Panc1 (cell line): Measurements from ENCODE around the gene UPK2. TPM values are rescaled to one million over a fixed set of nuclear protein-coding genes. Genes with fewer than 3 reads are reported as not detected.

Experiments
- ATAC-seq: fragments of 200-7000 bp; cut with Tn5 transposase; 2 replicates; pipeline ENCODE4 v1.9.1; 2020; ENCODE audit warnings: mild to moderate bottlenecking, moderate library complexity
- BruUV-seq: library from RNA; stranded (reverse); fragments of 400-500 nt; replicated peaks from 2 replicates; lab custom pipeline; 2021; lab: Mats Ljungman, UMichigan
- CTCF ChIA-PET: fragments of 300-600 bp; sonication (Branson Sonifier 250); formaldehyde crosslinking; loops from one replicate; lab custom pipeline; 2022; ENCODE audit warnings: antibody characterized with exemption; lab: Charles Lee
- POLR2A ChIA-PET: fragments of 300-600 bp; sonication (Branson Sonifier 250); formaldehyde crosslinking; loops from one replicate; lab custom pipeline; 2022; ENCODE audit warnings: antibody characterized with exemption; lab: Charles Lee
- DNase-seq: peaks from one replicate; pipeline ENCODE4 v3.0.0-alpha.2; 2010; ENCODE audit warnings: low read depth, low spot score
- H3K27ac ChIP-seq: 2 replicates; pipeline ENCODE4 v1.5.1; 2011; ENCODE audit warnings: mild to moderate bottlenecking, low read length, inconsistent platforms
- H3K27me3 ChIP-seq: fragments of 200-500 bp; sonication (Bioruptor generic); 2 replicates; pipeline ENCODE4 v1.6.0; 2014; ENCODE audit warnings: low read length, inconsistent platforms; ENCODE audit not compliant: control insufficient read depth, insufficient read depth
- H3K36me3 ChIP-seq: fragments of 200-500 bp; sonication (Bioruptor generic); 2 replicates; pipeline ENCODE4 v1.5.1; 2014; ENCODE audit warnings: inconsistent platforms, mild to moderate bottlenecking, low read length, moderate library complexity; ENCODE audit not compliant: control insufficient read depth, insufficient read depth
- H3K4me1 ChIP-seq: 2 replicates; pipeline ENCODE4 v1.5.1; 2011; ENCODE audit warnings: inconsistent platforms, mild to moderate bottlenecking, low read length, moderate library complexity; ENCODE audit not compliant: control insufficient read depth, insufficient read depth
- H3K4me3 ChIP-seq, 2 experiments: 2 replicates each; pipeline ENCODE4 v1.5.1; 2011 to 2012; ENCODE audit warnings: low read depth in 2 of 2, low read length in 2 of 2, mild to moderate bottlenecking in 2 of 2, inconsistent platforms in 1 of 2, moderate library complexity in 1 of 2
- H3K9me3 ChIP-seq: fragments of 200-500 bp; sonication (Bioruptor generic); 2 replicates; pipeline ENCODE4 v1.5.1; 2014; ENCODE audit warnings: low read depth, mild to moderate bottlenecking, inconsistent platforms, low read length, moderate library complexity; ENCODE audit not compliant: control insufficient read depth, insufficient read depth
- CTCF ChIP-seq: fragments of 450-650 bp; IDR thresholded peaks from 2 replicates; pipeline ENCODE4 v1.5.1; 2017; ENCODE audit warnings: mild to moderate bottlenecking
- POLR2AphosphoS5 ChIP-seq: IDR thresholded peaks from 2 replicates; pipeline ENCODE4 v1.6.1; 2012; ENCODE audit warnings: mild to moderate bottlenecking, low read depth, low read length, moderate library complexity
- REST ChIP-seq, 2 experiments: IDR thresholded peaks; 2 replicates each; pipeline ENCODE4 v1.6.1; 2011 to 2012; ENCODE audit warnings: low read depth in 2 of 2, control low read depth in 1 of 2, low read length in 1 of 2, mild to moderate bottlenecking in 1 of 2, moderate library complexity in 1 of 2; ENCODE audit not compliant: insufficient read depth in 1 of 2
- SIN3A ChIP-seq: IDR thresholded peaks from 2 replicates; pipeline ENCODE4 v1.6.1; 2012; ENCODE audit warnings: low read depth, mild to moderate bottlenecking, low read length, moderate library complexity, borderline replicate concordance; ENCODE audit not compliant: insufficient read depth
- TCF7L2 ChIP-seq: IDR thresholded peaks from 2 replicates; pipeline ENCODE4 v1.6.1; 2011; ENCODE audit warnings: mild to moderate bottlenecking, low read depth, low read length, inconsistent platforms
- in situ Hi-C: cut with HindIII; loops from 2 replicates; pipeline ENCODE4 v1.10.0; 2016; ENCODE audit warnings: low sequenced_read_pairs, low pct_unique_long_range_greater_than_20kb
- intact Hi-C: fragments of 100-400 bp; cut with micrococcal nuclease; formaldehyde crosslinking; loops from one replicate; pipeline ENCODE4 v1.10.0; 2022; ENCODE audit not compliant: unreplicated experiment
- total RNA-seq: library from RNA; stranded (reverse); gene quantifications from one replicate; pipeline ENCODE4 v1.2.1, GENCODE V29; 2021; ENCODE audit not compliant: unreplicated experiment

UPK2 gene
- total RNA-seq, 1 experiment from 2014 or later, result 0.92 TPM

DNA sequence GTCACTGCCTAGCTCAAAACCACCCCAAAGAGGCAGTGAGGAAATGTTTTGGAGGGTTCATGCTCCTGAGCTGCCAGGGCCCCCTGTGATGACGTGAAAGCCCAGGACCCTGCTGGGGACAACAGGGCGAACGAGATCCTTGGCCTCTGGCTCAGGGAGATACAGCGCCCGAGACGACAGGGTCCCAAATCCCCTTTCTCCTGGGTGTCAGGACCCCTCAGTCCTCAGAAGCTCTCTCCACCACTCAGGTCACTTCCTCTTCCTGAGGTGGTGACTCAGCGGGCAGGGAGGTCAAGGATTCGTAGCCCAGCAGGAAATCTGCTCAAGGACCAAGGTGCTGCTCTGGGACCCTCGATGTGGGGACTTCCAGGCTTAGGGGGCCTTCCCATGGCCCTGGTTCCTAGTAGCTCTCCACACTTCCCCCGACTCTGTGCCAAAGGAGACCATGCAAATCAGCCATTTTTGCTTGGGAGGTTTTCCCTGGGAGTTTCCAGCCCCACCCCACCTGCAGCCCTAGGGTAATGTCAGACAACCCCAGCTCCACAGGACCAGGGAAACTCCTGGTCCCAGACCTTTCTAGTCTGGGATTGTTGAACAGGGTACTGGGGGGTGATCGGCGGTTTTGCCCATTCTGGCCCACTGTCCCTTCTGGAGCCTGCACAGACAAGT is 43.2 kb upstream of the UPK2 start:
- DNase-seq (no peak), ATAC-seq (no peak)
- CTCF ChIA-PET, result interaction anchor here (1.9 kb wide), 1 partner anchor 17 kb away, joined by 9 read pairs; no protein-coding TSS in a partner anchor
- no TSS peak for BruUV-seq
- POLR2A ChIA-PET, result interaction anchor here (0.7 to 1.7 kb wide), 3 partner anchors 10 to 13 kb away, joined by 3 to 11 read pairs (median 6); partner anchors contain the start of gene BCL9L
- Histone ChIP-seq H3K9me3 (no peaks in the 10 kb centered on the region), H3K27ac (peak overlapping the region; percentile 99), H3K4me3 (peak overlapping the region; percentile 1 to 43; a peak in 1 of 4 replicates), H3K4me1 (peaks cover 97% of the 10 kb centered on the region), H3K27me3 (no peaks in the 10 kb centered on the region), H3K36me3 (peaks cover 3% of the 10 kb centered on the region; the same call in 1 of the 2 replicates)
- TF ChIP-seq SIN3A (0 out of 2 replicates have a peak, but pooled peaks have one; percentile 4), TCF7L2 (no peak), REST (IDR thresholded peaks at IDR 0.05; ENCODE audit: insufficient read depth in 1 of 2, low read depth in 2 of 2, low read length in 1 of 2) (no peak)
- intact Hi-C loops (no loop called here), in situ Hi-C loops (no loop called here)

DNA sequence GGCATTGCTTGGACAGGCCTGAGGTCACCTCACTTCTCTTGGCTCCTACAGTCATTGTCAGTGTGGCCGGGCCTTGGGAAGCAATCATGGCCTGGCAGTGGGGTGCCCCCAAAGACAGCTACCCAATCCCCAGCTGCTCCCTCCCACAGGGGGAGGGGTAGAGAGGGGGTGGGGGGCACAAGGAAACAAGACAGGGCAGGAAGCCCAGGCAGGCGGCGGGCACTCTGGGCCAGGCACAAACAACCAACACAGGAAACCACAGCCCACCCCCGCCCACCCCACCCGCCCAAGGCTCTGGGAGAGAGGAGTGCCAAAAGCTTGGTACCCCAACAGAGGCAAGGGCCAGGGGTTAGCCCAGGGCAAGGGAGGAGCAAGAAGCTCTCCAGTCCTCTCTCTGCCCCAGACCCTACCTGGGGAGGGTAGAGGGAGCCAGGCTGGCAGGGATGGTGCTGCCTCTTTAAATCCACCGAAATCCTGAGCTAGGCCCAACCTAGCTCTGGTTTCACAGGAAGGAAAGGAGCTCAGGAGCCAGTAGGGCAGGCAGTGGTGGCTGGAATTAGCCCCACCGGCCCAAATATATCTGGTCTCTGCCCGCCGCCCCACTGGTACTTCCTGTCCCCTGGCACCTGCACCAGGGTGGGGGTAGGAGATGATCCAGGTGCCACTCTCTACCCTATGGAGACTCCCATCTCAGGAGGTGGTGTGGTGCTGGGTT is 42.5 kb upstream of the UPK2 start:
- TF ChIP-seq CTCF, result no peak
- no peak for TF ChIP-seq SIN3A
- no peak for TF ChIP-seq REST (IDR thresholded peaks at IDR 0.05; ENCODE audit: insufficient read depth in 1 of 2, low read depth in 2 of 2, low read length in 1 of 2)
- TF ChIP-seq POLR2AphosphoS5, result peak; percentile 22; the same call in 1 of the 2 replicates
- no peaks in the 10 kb centered on the region for H3K27me3 ChIP-seq
- ChIA-PET CTCF (no interaction called here), POLR2A (interaction anchor here (0.6 to 1.7 kb wide), 5 partner anchors 10 to 443 kb away, joined by 3 to 10 read pairs (median 3); partner anchors contain the start of gene BCL9L)
- peaks cover 3% of the 10 kb centered on the region for H3K36me3 ChIP-seq
- in situ Hi-C loops (no loop called here), intact Hi-C loops (no loop called here)
- peaks cover 96% of the 10 kb centered on the region for H3K4me1 ChIP-seq
- no TSS peak for BruUV-seq
- ATAC-seq (no peak), DNase-seq (no peak)
- H3K9me3 ChIP-seq, result no peaks in the 10 kb centered on the region
- H3K4me3 ChIP-seq, result no peak overlapping the region
- peak overlapping the region; percentile 99 for H3K27ac ChIP-seq
